ENCODE measurements around the gene PSME2. TPM values are rescaled to one million over a fixed set of nuclear protein-coding genes. Genes with fewer than 3 reads are reported as not detected.

Gene PSME2
- total and polyA plus RNA-seq, 10 of the 15 experiments (the other 5 are each of a cell fraction or from before 2014, with no cell fraction given): 510 to 3,542 (median 913) TPM

GRCh38 chr14:24116128-24116814 lies 30.1 kb downstream of the PSME2 start:
- no peak for FAIRE-seq

More at GRCh38 chr14:24116128-24116814, 30.1 kb downstream of the PSME2 start:
- 85% methylated on average over 6 of the region's 6 CpGs for WGBS (ENCODE audit: insufficient coverage, insufficient replicate concordance, low lambda C conversion rate, missing lambda C conversion rate)
- ChIA-PET RAD21 (ENCODE audit: unreplicated experiment) (interaction anchor here (1.0 to 5.8 kb wide), 6 partner anchors 10 to 45 kb away, joined by 3 to 69 read pairs (median 14); partner anchors contain the start of genes EMC9, IRF9, PSME1 and PSME2), CTCF (interaction anchor here (0.9 to 5.9 kb wide), 11 partner anchors 10 to 315 kb away, joined by 3 to 39 read pairs (median 7); partner anchors contain the start of genes CIDEB, IRF9, PCK2 and PSME1), SMC1A (ENCODE audit: uncharacterized antibody, unreplicated experiment) (interaction anchor here (0.6 to 7.7 kb wide), 7 partner anchors 9 to 45 kb away, joined by 3 to 70 read pairs (median 39); partner anchors contain the start of genes EMC9, IRF9, PCK2 and PSME1), POLR2A (interaction anchor here (0.9 to 17.1 kb wide), 9 partner anchors 8 to 65 kb away, joined by 3 to 276 read pairs (median 52); partner anchors contain the start of genes CARMIL3, EMC9, FITM1 and IRF9)
- peaks cover 24% of the 10 kb centered on the region for H3K79me2 ChIP-seq (ENCODE audit: control insufficient read depth, insufficient read depth, low read length)
- no peak for DNase-seq (ENCODE audit: low read depth, low spot score)
- H3K9ac ChIP-seq (ENCODE audit: control insufficient read depth, insufficient read depth, low read length): peak overlapping the region; percentile 82; the same call in 1 of the 2 replicates
- H3K4me2 ChIP-seq (ENCODE audit: control insufficient read depth, insufficient read depth): peak overlapping the region; percentile 92
- H3K4me1 ChIP-seq (ENCODE audit: control insufficient read depth, insufficient read depth, low read length): peaks cover 5% of the 10 kb centered on the region
- H3K27ac ChIP-seq (ENCODE audit: control insufficient read depth, insufficient read depth): peak overlapping the region; percentile 94; the same call in 1 of the 2 replicates
- H3K27me3 ChIP-seq (replicated peaks in 1 of 2; ENCODE audit: control insufficient read depth in 2 of 2, insufficient read depth in 2 of 2, low read length in 1 of 2): no peaks in the 10 kb centered on the region
- in situ Hi-C loops (cut with MboI): loop anchor here (25.0 kb wide), 1 partner anchor 804 kb away; the partner anchor contains the start of genes BCL2L2, PABPN1 and PPP1R3E
- no TSS peak for BruUV-seq (replicated peaks)
- no peaks in the 10 kb centered on the region for H3K9me3 ChIP-seq (replicated peaks; ENCODE audit: control insufficient read depth, insufficient read depth, low read length)
- H3K4me3 ChIP-seq: peak overlapping the region; percentile 96
- peaks cover 11 to 23% of the 10 kb centered on the region in 2 experiments for H3K36me3 ChIP-seq (ENCODE audit: control insufficient read depth in 2 of 2, insufficient read depth in 2 of 2, low read length in 1 of 2)
- TF ChIP-seq USF1 (IDR thresholded peaks at IDR 0.05; ENCODE audit: borderline replicate concordance, extremely low read length, insufficient read depth, low read depth, low read length) (no peak), ASH2L (IDR thresholded peaks at IDR 0.05; ENCODE audit: borderline replicate concordance, low read depth) (no peak), EP300 (IDR thresholded peaks at IDR 0.05; ENCODE audit: borderline replicate concordance in 1 of 2, control insufficient read depth in 1 of 2, low read depth in 2 of 2, low read length in 2 of 2) (no peak), HCFC1 (IDR thresholded peaks at IDR 0.05; ENCODE audit: low read length) (no peak), SMC3 (IDR thresholded peaks at IDR 0.05; ENCODE audit: borderline replicate concordance, low read length) (no peak), MYB (IDR thresholded peaks at IDR 0.05; ENCODE audit: borderline replicate concordance, low read depth, low read length) (no peak), BMI1 (IDR thresholded peaks at IDR 0.05; ENCODE audit: borderline replicate concordance) (no peak), E4F1 (IDR thresholded peaks at IDR 0.05; ENCODE audit: borderline replicate concordance, partially characterized antibody) (no peak), KDM1A (IDR thresholded peaks at IDR 0.05; ENCODE audit: borderline replicate concordance) (no peak), TCF7 (IDR thresholded peaks at IDR 0.05; ENCODE audit: borderline replicate concordance) (no peak)
- TF ChIP-seq, protein P1, sequence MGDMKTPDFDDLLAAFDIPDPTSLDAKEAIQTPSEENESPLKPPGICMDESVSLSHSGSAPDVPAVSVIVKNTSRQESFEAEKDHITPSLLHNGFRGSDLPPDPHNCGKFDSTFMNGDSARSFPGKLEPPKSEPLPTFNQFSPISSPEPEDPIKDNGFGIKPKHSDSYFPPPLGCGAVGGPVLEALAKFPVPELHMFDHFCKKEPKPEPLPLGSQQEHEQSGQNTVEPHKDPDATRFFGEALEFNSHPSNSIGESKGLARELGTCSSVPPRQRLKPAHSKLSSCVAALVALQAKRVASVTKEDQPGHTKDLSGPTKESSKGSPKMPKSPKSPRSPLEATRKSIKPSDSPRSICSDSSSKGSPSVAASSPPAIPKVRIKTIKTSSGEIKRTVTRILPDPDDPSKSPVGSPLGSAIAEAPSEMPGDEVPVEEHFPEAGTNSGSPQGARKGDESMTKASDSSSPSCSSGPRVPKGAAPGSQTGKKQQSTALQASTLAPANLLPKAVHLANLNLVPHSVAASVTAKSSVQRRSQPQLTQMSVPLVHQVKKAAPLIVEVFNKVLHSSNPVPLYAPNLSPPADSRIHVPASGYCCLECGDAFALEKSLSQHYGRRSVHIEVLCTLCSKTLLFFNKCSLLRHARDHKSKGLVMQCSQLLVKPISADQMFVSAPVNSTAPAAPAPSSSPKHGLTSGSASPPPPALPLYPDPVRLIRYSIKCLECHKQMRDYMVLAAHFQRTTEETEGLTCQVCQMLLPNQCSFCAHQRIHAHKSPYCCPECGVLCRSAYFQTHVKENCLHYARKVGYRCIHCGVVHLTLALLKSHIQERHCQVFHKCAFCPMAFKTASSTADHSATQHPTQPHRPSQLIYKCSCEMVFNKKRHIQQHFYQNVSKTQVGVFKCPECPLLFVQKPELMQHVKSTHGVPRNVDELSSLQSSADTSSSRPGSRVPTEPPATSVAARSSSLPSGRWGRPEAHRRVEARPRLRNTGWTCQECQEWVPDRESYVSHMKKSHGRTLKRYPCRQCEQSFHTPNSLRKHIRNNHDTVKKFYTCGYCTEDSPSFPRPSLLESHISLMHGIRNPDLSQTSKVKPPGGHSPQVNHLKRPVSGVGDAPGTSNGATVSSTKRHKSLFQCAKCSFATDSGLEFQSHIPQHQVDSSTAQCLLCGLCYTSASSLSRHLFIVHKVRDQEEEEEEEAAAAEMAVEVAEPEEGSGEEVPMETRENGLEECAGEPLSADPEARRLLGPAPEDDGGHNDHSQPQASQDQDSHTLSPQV (IDR thresholded peaks at IDR 0.05): no peak
- H2AFZ ChIP-seq (ENCODE audit: control insufficient read depth, low read depth, low read length): no peak overlapping the region
- intact Hi-C loops (cut with micrococcal nuclease; ENCODE audit: unreplicated experiment): no loop called here
- no peaks in the 10 kb centered on the region for H4K20me1 ChIP-seq (ENCODE audit: control insufficient read depth, insufficient read depth)
- no peak for ATAC-seq
